Small intestine (tissue), 7 donors: ENCODE results near the gene ELMO3. TPM values are rescaled to one million over a fixed set of nuclear protein-coding genes. Genes with fewer than 3 reads are reported as not detected.

Experiments
- DNase-seq, 2 donors: peaks; one replicate each; pipeline versions ENCODE4 v3.0.0 to v3.0.0-alpha.2; 2013
- FAIRE-seq: peaks from 2 replicates; lab custom pipeline; 2012; peaks lifted over from hg19 to GRCh38; lab: Jason Lieb, UNC
- H3K27ac ChIP-seq, 3 donors: one replicate each; pipeline ENCODE4 v1.5.1; 2013; ENCODE audit warnings: low read length in 2 of 3, mild to moderate bottlenecking in 2 of 3, control low read depth in 1 of 3, inconsistent platforms in 1 of 3, low read depth in 1 of 3, moderate library complexity in 1 of 3
- H3K27me3 ChIP-seq, 3 donors: one replicate each; pipeline ENCODE4 v1.6.1; 2013; ENCODE audit warnings: low read length in 3 of 3, inconsistent platforms in 1 of 3; ENCODE audit not compliant: control insufficient read depth in 3 of 3, insufficient read depth in 3 of 3
- H3K36me3 ChIP-seq, 3 donors: one replicate each; pipeline ENCODE4 v1.6.1; 2013; ENCODE audit warnings: low read length in 3 of 3, inconsistent platforms in 1 of 3, low read depth in 1 of 3, mild to moderate bottlenecking in 1 of 3, moderate library complexity in 1 of 3; ENCODE audit not compliant: control insufficient read depth in 3 of 3, insufficient read depth in 2 of 3
- H3K4me1 ChIP-seq, 3 donors: one replicate each; pipeline ENCODE4 v1.6.1; 2013; ENCODE audit warnings: low read length in 2 of 3, inconsistent platforms in 1 of 3, low read depth in 1 of 3, mild to moderate bottlenecking in 1 of 3, moderate library complexity in 1 of 3; ENCODE audit not compliant: control insufficient read depth in 3 of 3, insufficient read depth in 2 of 3
- H3K4me3 ChIP-seq, 3 donors: one replicate each; pipeline ENCODE4 v1.5.1; 2013; ENCODE audit warnings: low read length in 3 of 3, control low read depth in 1 of 3, inconsistent platforms in 1 of 3, low read depth in 1 of 3, mild to moderate bottlenecking in 1 of 3, moderate library complexity in 1 of 3
- H3K9me3 ChIP-seq, 2 donors: one replicate each; pipeline ENCODE4 v1.6.1; 2013; ENCODE audit warnings: low read depth in 1 of 2, low read length in 1 of 2; ENCODE audit not compliant: control insufficient read depth in 2 of 2, insufficient read depth in 1 of 2
- WGBS, 3 donors: extraction: QIAGEN DNeasy Blood & Tissue Kit; methylation state at CpG; one replicate each; pipeline ENCODE4 v1.1.7; 2013; 5-methylcytosine and 5-hydroxymethylcytosine counted together
- polyA plus RNA-seq, 4 donors: library from polyadenylated mRNA; stranded (reverse) in 3 of 4; unstranded in 1 of 4; fragments of 200-250 nt in 3 of 4; fragments of 120-200 nt in 1 of 4; gene quantifications; one replicate each; pipeline versions ENCODE4 v1.2.1 to v1.2.3, GENCODE V29; 2013
- donor health status: healthy with polysubstance abuse.
- donor health status: control.
- donor health status: control.
- donor health status: Bipolar disorder and iron deficiency.
- donor health status: healthy.

Gene ELMO3
- polyA plus RNA-seq, 4 donors: 36.3 to 101 (median 67.4) TPM

DNA sequence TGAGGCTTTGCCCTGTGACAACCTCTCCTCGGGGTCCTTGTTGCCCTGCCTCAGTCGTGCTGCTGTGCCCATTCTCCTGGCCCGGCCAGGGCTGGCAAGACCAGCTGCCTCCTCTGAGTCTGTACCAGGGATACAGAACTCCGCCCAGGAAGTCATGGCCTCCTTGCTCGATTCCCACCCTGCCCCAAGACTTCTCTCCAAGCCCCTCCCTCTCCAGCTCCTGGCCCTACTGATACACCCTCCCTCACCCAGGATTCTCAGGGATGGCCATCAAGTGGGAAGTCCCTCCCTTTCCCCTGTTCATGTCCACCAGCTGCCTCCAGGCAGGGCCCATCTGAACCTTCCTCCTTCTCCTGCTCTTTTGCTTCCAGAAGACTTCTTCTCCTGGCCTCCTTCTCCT is 16.8 kb downstream of the ELMO3 start:
- H3K4me1 ChIP-seq: peaks cover 0 to 5% (median 0%) of the 10 kb centered on the region in 3 donors
- no peak overlapping the region for H3K4me3 ChIP-seq
- H3K27ac ChIP-seq: no peak overlapping the region
- H3K27me3 ChIP-seq: no peaks in the 10 kb centered on the region
- 70 to 77% (median 74%) methylated on average over 5 of the region's 5 CpGs for WGBS, 3 donors
- FAIRE-seq (no peak), DNase-seq (no peak)
- H3K36me3 ChIP-seq: peaks cover 0 to 19% (median 0%) of the 10 kb centered on the region in 3 donors
- no peaks in the 10 kb centered on the region for H3K9me3 ChIP-seq

DNA sequence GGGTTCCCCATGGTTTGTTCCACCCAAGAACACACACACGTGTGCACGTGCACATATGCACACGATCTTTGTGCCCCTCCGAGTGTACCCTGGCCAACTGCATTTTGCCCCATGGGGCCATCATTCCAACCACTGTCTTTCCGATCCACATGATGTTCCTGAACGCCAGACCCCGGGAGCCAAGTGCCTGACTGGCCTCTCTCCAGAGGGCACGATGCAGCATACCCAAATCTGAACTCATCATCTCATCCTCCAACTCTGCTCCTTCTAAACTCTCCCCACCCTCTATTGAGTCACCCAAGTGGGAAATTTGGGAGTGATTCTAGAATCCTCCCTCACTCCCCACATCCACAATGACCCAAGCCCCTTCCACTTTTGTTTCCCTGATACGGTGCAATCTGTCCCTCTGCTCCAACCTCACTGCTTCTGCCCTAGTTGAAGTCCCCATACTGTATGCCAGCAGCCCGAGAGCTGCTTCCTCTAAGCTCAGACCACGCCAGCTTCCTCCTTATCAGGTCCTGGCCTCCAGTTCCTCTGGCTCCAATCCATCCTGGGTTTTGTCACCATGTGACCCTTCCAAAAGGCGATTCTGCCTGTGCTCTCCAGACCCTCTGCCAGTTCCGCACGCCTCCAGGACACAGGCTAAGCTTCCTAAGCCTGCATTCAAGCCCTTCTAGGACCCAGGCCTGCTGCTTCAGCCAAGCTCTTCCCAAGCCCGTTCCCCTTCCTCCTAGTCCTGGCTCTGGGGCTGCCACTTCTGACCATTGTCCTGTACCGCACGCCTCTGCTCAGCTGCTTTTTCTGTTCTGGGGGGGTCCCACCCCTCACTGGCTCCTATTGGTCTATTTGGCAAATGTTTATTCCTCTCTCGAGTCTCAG is 17.9 kb downstream of the ELMO3 start:
- DNase-seq (no peak), FAIRE-seq (no peak)
- Histone ChIP-seq H3K4me1 (peaks cover 0 to 5% (median 0%) of the 10 kb centered on the region in 3 donors), H3K9me3 (no peaks in the 10 kb centered on the region), H3K27me3 (no peaks in the 10 kb centered on the region), H3K4me3 (no peak overlapping the region), H3K36me3 (peaks cover 0 to 15% (median 0%) of the 10 kb centered on the region in 3 donors), H3K27ac (no peak overlapping the region)
- 70 to 80% (median 80%) methylated on average over 18 of the region's 18 CpGs for WGBS, 3 donors

DNA sequence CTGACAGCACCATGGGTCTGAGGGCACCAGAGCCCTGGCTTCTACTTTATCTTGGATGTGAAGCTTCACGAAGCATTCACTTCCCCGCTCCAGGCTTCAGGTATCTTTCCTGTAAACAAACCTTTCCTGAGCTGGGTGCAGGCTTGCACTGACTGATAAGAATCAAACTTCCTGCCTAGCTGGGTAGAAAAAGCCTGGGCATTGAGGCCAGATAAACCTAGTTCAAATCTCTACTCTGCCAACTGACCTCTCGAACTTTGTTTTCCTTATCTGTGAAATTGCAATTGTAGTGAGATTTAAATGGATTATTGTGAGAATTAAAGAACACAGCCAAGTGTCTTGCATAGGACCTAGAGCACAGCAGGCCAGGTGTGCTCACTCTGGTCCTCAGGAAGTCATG is 25.1 kb downstream of the ELMO3 start:
- DNase-seq: peak in 1 of 2 donors; percentile 68
- Histone ChIP-seq H3K4me1 (peaks cover 0 to 13% (median 6%) of the 10 kb centered on the region in 3 donors), H3K27ac (peak overlapping the region in 1 of 3 donors; percentile 0), H3K4me3 (no peak overlapping the region), H3K36me3 (peaks cover 2 to 10% (median 6%) of the 10 kb centered on the region in 3 donors), H3K9me3 (no peaks in the 10 kb centered on the region), H3K27me3 (no peaks in the 10 kb centered on the region)
- WGBS, 3 donors: 9 to 32% (median 30%) methylated on average over 3 of the region's 3 CpGs
- FAIRE-seq: no peak

DNA sequence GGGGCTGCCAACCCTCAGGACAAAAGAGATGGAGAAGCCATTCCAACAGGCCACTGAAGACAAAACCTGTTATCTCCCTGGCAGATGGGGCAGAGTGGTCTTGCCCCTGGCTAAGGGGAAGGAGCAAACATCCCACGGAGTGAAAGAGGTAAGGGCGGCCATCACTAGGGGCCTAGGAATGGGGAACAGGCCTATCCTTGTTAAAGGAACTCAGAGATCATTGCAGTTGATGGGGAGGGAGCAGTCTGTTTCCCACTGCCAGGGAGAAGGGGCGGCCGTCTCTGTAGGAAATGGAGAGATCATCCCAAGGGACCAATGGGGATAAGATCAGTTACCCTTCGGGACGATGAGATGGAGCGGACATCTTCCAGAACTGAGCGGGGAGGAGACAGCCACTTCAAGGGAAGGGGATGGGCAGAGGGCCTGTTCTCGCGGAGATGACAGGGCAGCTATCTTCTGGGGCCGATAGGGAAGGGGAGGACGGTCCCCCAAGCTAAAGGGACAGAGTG is 27.4 kb downstream of the ELMO3 start:
- no peaks in the 10 kb centered on the region for H3K9me3 ChIP-seq
- 11 to 32% (median 29%) methylated on average over 11 to 12 of the region's 12 CpGs for WGBS, 3 donors
- H3K4me1 ChIP-seq: peaks cover 0 to 13% (median 6%) of the 10 kb centered on the region in 3 donors

DNA sequence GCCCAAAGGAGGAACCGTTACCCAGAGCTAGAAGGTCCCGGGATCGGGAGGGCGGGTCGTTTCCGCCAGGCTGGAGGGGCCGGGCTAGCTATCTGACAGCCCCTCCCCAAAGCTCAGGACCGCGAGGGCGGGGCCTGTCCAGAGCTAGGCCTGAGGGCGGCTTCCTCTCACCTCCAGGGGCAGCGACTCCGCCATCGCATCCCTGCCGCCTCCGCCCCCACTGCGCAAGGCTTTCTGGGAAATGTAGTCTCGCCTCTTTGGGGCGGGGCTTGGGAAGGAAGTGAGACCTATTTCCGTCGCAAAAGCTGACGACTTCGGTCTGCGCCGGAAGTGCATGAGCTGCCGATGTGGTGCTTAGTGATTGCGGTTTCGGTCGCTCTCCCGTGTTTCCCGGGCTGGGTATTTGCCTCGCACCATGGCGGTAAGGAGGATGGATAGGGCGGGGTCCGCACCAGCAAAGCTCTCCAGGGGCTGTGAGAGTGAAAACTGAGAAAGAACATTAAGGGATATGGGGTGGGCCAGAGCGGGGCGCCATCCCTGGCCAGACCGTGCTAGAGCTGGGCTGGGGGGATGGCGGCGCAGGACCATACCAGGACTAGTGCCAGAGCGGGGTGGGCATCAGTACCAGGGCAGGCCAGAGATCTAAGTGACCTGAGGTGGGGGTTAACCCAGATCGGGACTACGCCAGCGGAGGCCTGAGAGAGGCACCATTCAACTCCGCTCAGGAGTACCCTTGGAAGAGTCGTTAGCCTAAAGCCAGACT is 28.1 kb downstream of the ELMO3 start, which contains the start of gene TMEM208:
TSS of gene TMEM208 (plus strand) at position 327 of the 763 bp plus-strand sequence. CDS start at position 416, 89 bp downstream.
- H3K27me3 ChIP-seq: no peaks in the 10 kb centered on the region
- peak within 1 kb of the TSS; percentile 80 to 95 (median 86) for H3K4me3 ChIP-seq
- FAIRE-seq (no peak), DNase-seq (peak; percentile 99)
- no peaks in the 10 kb centered on the region for H3K9me3 ChIP-seq
- peaks cover 3 to 40% (median 18%) of the 10 kb centered on the region in 3 donors for H3K36me3 ChIP-seq
- peak within 1 kb of the TSS; percentile 27 to 89 (median 30) for H3K27ac ChIP-seq
- H3K4me1 ChIP-seq: peaks cover 0 to 13% (median 6%) of the 10 kb centered on the region in 3 donors
- 0% methylated on average over 44 to 46 of the region's 46 CpGs for WGBS, 3 donors

More for the DNA sequence above, 27.4 kb downstream of the ELMO3 start:
- Histone ChIP-seq H3K27ac (peak overlapping the region in 2 of 3 donors; percentile 1 to 89), H3K27me3 (no peaks in the 10 kb centered on the region), H3K4me3 (peak overlapping the region; percentile 42 to 95 (median 80)), H3K36me3 (peaks cover 3 to 34% (median 18%) of the 10 kb centered on the region in 3 donors)
- no peak for FAIRE-seq
- DNase-seq: no peak

DNA sequence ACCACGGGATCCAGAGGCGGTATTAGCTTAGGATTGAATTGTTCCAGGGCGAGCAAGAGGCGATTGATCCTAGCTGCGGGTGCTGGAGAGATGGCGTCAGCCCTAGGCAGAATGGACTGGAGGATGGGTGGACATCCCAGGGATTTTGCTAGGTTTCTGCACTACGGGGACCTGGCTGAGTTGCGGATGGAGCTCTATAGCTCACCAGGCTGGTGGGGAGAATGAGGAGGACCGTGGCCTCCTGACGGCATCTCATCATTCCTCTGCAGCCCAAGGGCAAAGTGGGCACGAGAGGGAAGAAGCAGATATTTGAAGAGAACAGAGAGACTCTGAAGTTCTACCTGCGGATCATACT is 28.6 kb downstream of the ELMO3 start:
- FAIRE-seq (no peak), DNase-seq (no peak)
- WGBS, 3 donors: 7 to 12% (median 8%) methylated on average over 12 of the region's 12 CpGs
- Histone ChIP-seq H3K4me1 (peaks cover 0 to 13% (median 6%) of the 10 kb centered on the region in 3 donors), H3K27me3 (no peaks in the 10 kb centered on the region), H3K4me3 (peak overlapping the region; percentile 80 to 95 (median 86)), H3K9me3 (no peaks in the 10 kb centered on the region), H3K27ac (peak overlapping the region in 1 of 3 donors; percentile 84), H3K36me3 (peaks cover 3 to 44% (median 18%) of the 10 kb centered on the region in 3 donors)

DNA sequence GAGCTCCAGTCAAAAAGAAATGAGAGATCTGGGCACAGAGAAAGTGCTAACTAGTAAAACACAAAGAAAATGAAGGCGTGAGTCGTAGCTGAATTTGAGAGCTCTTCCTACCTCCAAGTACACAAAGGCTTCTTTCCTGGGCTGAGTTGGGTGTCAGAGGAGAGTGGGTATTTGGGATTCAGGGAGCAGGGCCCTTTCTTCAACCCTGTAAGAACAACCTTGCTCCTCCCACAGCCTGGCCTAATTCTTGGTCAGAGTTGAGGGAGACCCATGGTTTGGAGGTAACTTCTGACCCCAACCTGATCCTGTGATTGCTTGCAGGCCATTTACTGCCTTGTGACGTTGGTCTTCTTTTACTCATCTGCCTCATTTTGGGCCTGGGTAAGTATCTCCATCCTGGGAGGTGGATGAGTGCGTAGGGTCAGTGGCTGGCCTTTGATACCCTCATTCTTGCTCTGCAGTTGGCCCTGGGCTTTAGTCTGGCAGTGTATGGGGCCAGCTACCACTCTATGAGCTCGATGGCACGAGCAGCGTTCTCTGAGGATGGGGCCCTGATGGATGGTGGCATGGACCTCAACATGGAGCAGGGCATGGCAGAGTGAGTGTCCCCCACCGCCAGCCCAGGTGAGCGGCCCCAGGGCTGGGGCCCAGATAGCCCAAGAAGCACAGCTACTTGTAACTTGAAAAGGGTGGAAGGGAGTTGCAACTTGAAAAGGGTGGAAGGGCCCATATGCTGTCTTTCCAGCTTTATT is 29.3 kb downstream of the ELMO3 start:
- FAIRE-seq: no peak
- H3K36me3 ChIP-seq: peaks cover 3 to 45% (median 18%) of the 10 kb centered on the region in 3 donors
- no peak for DNase-seq
- H3K4me3 ChIP-seq: peak overlapping the region in 2 of 3 donors; percentile 80 to 95
- peaks cover 0 to 13% (median 6%) of the 10 kb centered on the region in 3 donors for H3K4me1 ChIP-seq
- no peaks in the 10 kb centered on the region for H3K27me3 ChIP-seq
- 87 to 89% (median 88%) methylated on average over 9 of the region's 9 CpGs for WGBS, 3 donors
- H3K27ac ChIP-seq: no peak overlapping the region
- H3K9me3 ChIP-seq: no peaks in the 10 kb centered on the region
